HepG2 (cell line): ENCODE results near the gene DPYSL3. TPM values are rescaled to one million over a fixed set of nuclear protein-coding genes. Genes with fewer than 3 reads are reported as not detected.

Experiments
- ATAC-seq: fragments of 200-7000 bp; cut with Tn5 transposase; 3 replicates; pipeline ENCODE4 v1.9.1; 2020; ENCODE audit warnings: mild to moderate bottlenecking, moderate library complexity
- BruUV-seq: library from RNA; stranded (reverse); fragments of 400-500 nt; replicated peaks from 2 replicates; lab custom pipeline; 2021; lab: Mats Ljungman, UMichigan
- CTCF ChIA-PET: fragments of 300-600 bp; formaldehyde crosslinking; extraction: SDS; loops from one replicate; lab custom pipeline; 2021; ENCODE audit warnings: low total read pairs, inconsistent platforms, low intra/inter-chr PET ratio; lab: Yijun Ruan, JAX
- POLR2A ChIA-PET: fragments of 350-600 bp; sonication (Branson Sonifier 250); formaldehyde crosslinking; loops from one replicate; lab custom pipeline; 2020; ENCODE audit warnings: antibody characterized with exemption, inconsistent platforms; lab: Yijun Ruan, JAX
- DNase-seq: peaks from one replicate; pipeline ENCODE4 v3.0.0-alpha.2; 2015; ENCODE audit warnings: low spot score
- FAIRE-seq: peaks from 3 replicates; lab custom pipeline; 2011; peaks lifted over from hg19 to GRCh38; lab: Jason Lieb, UNC
- H2AFZ ChIP-seq: one replicate; pipeline ENCODE4 v1.6.1; 2011; ENCODE audit warnings: low read length, inconsistent platforms
- H3K27ac ChIP-seq: fragments of 300-600 bp; 3 replicates; pipeline ENCODE4 v1.8.0; 2011; ENCODE audit warnings: mixed run types, mild to moderate bottlenecking, mixed read lengths, low read length, inconsistent platforms; ENCODE audit not compliant: insufficient read depth; ENCODE audit errors: extremely low read length
- H3K27me3 ChIP-seq, 2 experiments: fragments of 200-600 bp in 1 of 2; 2 replicates in 1 of 2; 3 replicates in 1 of 2; pipeline versions ENCODE4 v1.6.0 to v1.8.0; 2011; ENCODE audit warnings: low read length in 2 of 2, mild to moderate bottlenecking in 2 of 2, moderate library complexity in 2 of 2, inconsistent platforms in 1 of 2; ENCODE audit not compliant: insufficient read depth in 2 of 2, control insufficient read depth in 1 of 2
- H3K36me3 ChIP-seq, 2 experiments: fragments of 200-600 bp in 1 of 2; replicated peaks in 1 of 2; 2 replicates in 1 of 2; 3 replicates in 1 of 2; pipeline versions ENCODE4 v1.5.1 to v1.8.0; 2011; ENCODE audit warnings: low read length in 2 of 2, inconsistent platforms in 1 of 2; ENCODE audit not compliant: insufficient read depth in 2 of 2, control insufficient read depth in 1 of 2
- H3K4me1 ChIP-seq: 2 replicates; pipeline ENCODE4 v1.5.1; 2012; ENCODE audit warnings: low read length, inconsistent platforms; ENCODE audit not compliant: insufficient read depth
- H3K4me2 ChIP-seq: 2 replicates; pipeline ENCODE4 v1.6.0; 2011; ENCODE audit warnings: low read depth, low read length, inconsistent platforms
- H3K4me3 ChIP-seq, 3 experiments: fragments of 200-600 bp in 1 of 3; sonication (generic), shearing (Covaris generic) in 1 of 3; replicated peaks in 1 of 3; 2 replicates each; pipeline ENCODE4 v1.5.1; 2011 to 2016; ENCODE audit warnings: low read length in 3 of 3, inconsistent platforms in 2 of 3, low read depth in 2 of 3, mild to moderate bottlenecking in 2 of 3, control low read depth in 1 of 3, mixed read lengths in 1 of 3; ENCODE audit not compliant: insufficient read depth in 1 of 3
- H3K79me2 ChIP-seq: one replicate; pipeline ENCODE4 v1.6.1; 2011; ENCODE audit warnings: low read length, inconsistent platforms; ENCODE audit not compliant: insufficient read depth
- H3K9ac ChIP-seq: 2 replicates; pipeline ENCODE4 v1.6.0; 2011; ENCODE audit warnings: mild to moderate bottlenecking, low read depth, low read length, inconsistent platforms; ENCODE audit not compliant: insufficient read depth
- H3K9me3 ChIP-seq: 2 replicates; pipeline ENCODE4 v1.5.1; 2012; ENCODE audit warnings: mild to moderate bottlenecking, low read length
- H4K20me1 ChIP-seq: 2 replicates; pipeline ENCODE4 v1.6.0; 2011; ENCODE audit warnings: inconsistent platforms, mild to moderate bottlenecking, low read length, moderate library complexity; ENCODE audit not compliant: insufficient read depth
- BRF2 ChIP-seq: sonication (generic); formaldehyde crosslinking; IDR thresholded peaks from 2 replicates; pipeline ENCODE4 v1.8.1; 2022; ENCODE audit warnings: mild to moderate bottlenecking, missing genetic modification reagents
- CREBL2 ChIP-seq: sonication (generic); formaldehyde crosslinking; IDR thresholded peaks from 2 replicates; pipeline ENCODE4 v1.8.1; 2023; ENCODE audit warnings: missing genetic modification reagents, mild to moderate bottlenecking, borderline replicate concordance
- ERF ChIP-seq: IDR thresholded peaks from 2 replicates; pipeline ENCODE4 v1.6.1; 2018; ENCODE audit warnings: missing biosample characterization, missing genetic modification reagents
- HNRNPH1 ChIP-seq: fragments of 200-400 bp; formaldehyde crosslinking; optimal IDR thresholded peaks from 2 replicates; pipeline ENCODE3; 2017; ENCODE audit warnings: mild to moderate bottlenecking, low read depth, low read length
- SRF ChIP-seq: IDR thresholded peaks from 2 replicates; pipeline ENCODE4 v1.6.1; 2011; ENCODE audit warnings: mild to moderate bottlenecking, low read depth, low read length, moderate library complexity
- ZC3H13 ChIP-seq: sonication (generic); formaldehyde crosslinking; IDR thresholded peaks from 2 replicates; pipeline ENCODE4 v1.8.1; 2023; ENCODE audit warnings: mild to moderate bottlenecking, missing genetic modification reagents, moderate library complexity
- ZNF230 ChIP-seq: sonication (generic); formaldehyde crosslinking; IDR thresholded peaks from 2 replicates; pipeline ENCODE4 v1.4.0; 2020; ENCODE audit warnings: mild to moderate bottlenecking, missing genetic modification reagents
- ZNF30 ChIP-seq: sonication (generic); formaldehyde crosslinking; IDR thresholded peaks from 2 replicates; pipeline ENCODE4 v1.5.0; 2020; ENCODE audit warnings: mild to moderate bottlenecking, missing genetic modification reagents
- ZNF33A ChIP-seq: sonication (generic); formaldehyde crosslinking; IDR thresholded peaks from 2 replicates; pipeline ENCODE4 v1.5.1; 2020; ENCODE audit warnings: missing genetic modification reagents, mild to moderate bottlenecking, moderate library complexity, borderline replicate concordance
- ZNF460 ChIP-seq: sonication (generic); formaldehyde crosslinking; IDR thresholded peaks from 2 replicates; pipeline ENCODE4 v1.5.1; 2020; ENCODE audit warnings: missing genetic modification reagents, mild to moderate bottlenecking, borderline replicate concordance
- ZNF572 ChIP-seq: sonication (generic); formaldehyde crosslinking; IDR thresholded peaks from 2 replicates; pipeline ENCODE4 v1.5.1; 2020; ENCODE audit warnings: mild to moderate bottlenecking, missing genetic modification reagents
- ZNF788 ChIP-seq: sonication (generic); formaldehyde crosslinking; IDR thresholded peaks from 2 replicates; pipeline ENCODE4 v1.5.0; 2020; ENCODE audit warnings: mild to moderate bottlenecking, missing genetic modification reagents, borderline replicate concordance
- ZNF800 ChIP-seq: sonication (generic); formaldehyde crosslinking; IDR thresholded peaks from 2 replicates; pipeline ENCODE4 v1.4.0; 2020; ENCODE audit warnings: missing genetic modification reagents
- WGBS: methylation state at CpG from one replicate; pipeline ENCODE4 v1.1.6; 2017; ENCODE audit warnings: low lambda C conversion rate; 5-methylcytosine and 5-hydroxymethylcytosine counted together
- in situ Hi-C: cut with HindIII; loops from 2 replicates; pipeline ENCODE4 v1.10.0; 2017; ENCODE audit warnings: low pct_unique_long_range_greater_than_20kb; ENCODE audit not compliant: extremely low pct_ligation_motif_present
- intact Hi-C: fragments of 100-400 bp; cut with micrococcal nuclease; formaldehyde crosslinking; loops from one replicate; pipeline ENCODE4 v1.10.0; 2022; ENCODE audit not compliant: unreplicated experiment
- polyA plus RNA-seq, 8 experiments: library from polyadenylated mRNA; depleted of rRNA in 3 of 8; stranded (reverse) in 7 of 8; unstranded in 1 of 8; fragments of >200 nt; fragmentation: Illumina TruSeq in 4 of 8; extraction: Trizol in 4 of 8; gene quantifications; 2 replicates each; pipeline versions ENCODE4 v1.2.1 to v1.2.3, GENCODE V29; 2011 to 2016; ENCODE audit warnings: low read depth in 4 of 8, missing spikeins in 1 of 8, mixed read lengths in 1 of 8; ENCODE audit not compliant: insufficient read depth in 1 of 8
- total RNA-seq, 5 experiments: library from RNA; depleted of rRNA; stranded (reverse); fragments of >200 nt; fragmentation: Illumina TruSeq; extraction: Trizol; gene quantifications; 2 replicates each; pipeline ENCODE4 v1.2.3, GENCODE V29; 2016; ENCODE audit warnings: low read depth in 1 of 5

Gene DPYSL3
- total and polyA plus RNA-seq, 2 of the 13 experiments (the other 11 are each of a cell fraction or from before 2014, with no cell fraction given) = 0.08 to 0.15 TPM

- TF ChIP-seq ZNF460 (no peak), ZNF788 (CRISPR knock-in tag) (no peak), SRF (no peak), BRF2 (CRISPR knock-in tag) (no peak)
Observed at GRCh38 chr5:147408980-147409379, 100.9 kb downstream of the DPYSL3 start (continued).

GRCh38 chr5:147407094-147407681 lies 102.7 kb downstream of the DPYSL3 start:
- TF ChIP-seq ZNF572 (CRISPR knock-in tag) = no peak
- TF ChIP-seq ZNF30 (CRISPR knock-in tag) = no peak
- TF ChIP-seq CREBL2 = no peak
- TF ChIP-seq ZNF33A = no peak
- no peak for TF ChIP-seq HNRNPH1
- no peak for TF ChIP-seq ZC3H13
- no peak for TF ChIP-seq ZNF800
- TF ChIP-seq ZNF230 (CRISPR knock-in tag) = no peak
- no peak for TF ChIP-seq ERF
- TF ChIP-seq, all 625 proteins: peak for 0

More at GRCh38 chr5:147407094-147407681, 102.7 kb downstream of the DPYSL3 start:
- WGBS = 52% methylated on average over 8 of the region's 8 CpGs
- Histone ChIP-seq H3K27ac (no peak overlapping the region), H3K27me3 (no peaks in the 10 kb centered on the region), H3K9ac (no peak overlapping the region), H3K79me2 (no peaks in the 10 kb centered on the region), H3K36me3 (no peaks in the 10 kb centered on the region), H3K4me3 (no peak overlapping the region), H3K9me3 (no peaks in the 10 kb centered on the region), H2AFZ (no peak overlapping the region), H3K4me2 (no peak overlapping the region), H4K20me1 (no peaks in the 10 kb centered on the region), H3K4me1 (no peaks in the 10 kb centered on the region)
- no peak for DNase-seq
- POLR2A ChIA-PET = no interaction called here
- FAIRE-seq = no peak
- in situ Hi-C loops = no loop called here
- intact Hi-C loops = no loop called here
- CTCF ChIA-PET = no interaction called here
- ATAC-seq = no peak
- BruUV-seq = no TSS peak
